Measurements from ENCODE around the gene CACNA1C. TPM values are rescaled to one million over a fixed set of nuclear protein-coding genes. Genes with fewer than 3 reads are reported as not detected.

The CACNA1C gene
- total and polyA plus RNA-seq, 10 of the 15 experiments (the other 5 are each of a cell fraction or from before 2014, with no cell fraction given): under 0.01 to 0.15 (median 0.09) TPM; not detected in 5

DNA sequence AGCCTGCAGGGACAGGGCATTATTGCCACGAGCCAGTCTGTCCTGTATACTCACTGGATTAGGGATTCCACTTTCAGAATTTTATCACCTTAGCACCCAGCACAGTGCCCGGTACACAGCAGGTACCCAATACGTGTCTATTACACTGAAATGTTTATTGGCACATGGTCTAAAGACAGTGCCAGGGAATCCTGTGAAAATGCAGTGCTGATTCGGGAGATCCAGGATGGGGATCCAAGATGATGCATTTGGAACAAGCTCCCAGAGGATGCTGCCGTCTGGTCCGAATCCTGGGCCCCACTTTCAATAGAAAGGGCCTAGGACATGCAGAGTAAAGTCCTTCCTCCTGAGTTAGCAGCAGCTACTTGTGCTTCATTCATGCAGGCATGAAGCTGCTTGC lies 230.7 kb downstream of the CACNA1C start (continued):
- TF ChIP-seq ZNF622 (IDR thresholded peaks at IDR 0.05): no peak
- no peak for TF ChIP-seq BACH1 (IDR thresholded peaks at IDR 0.05; ENCODE audit: borderline replicate concordance)
- TF ChIP-seq RELA (IDR thresholded peaks at IDR 0.05; ENCODE audit: borderline replicate concordance, partially characterized antibody): no peak
- no peak for TF ChIP-seq ZNF592 (IDR thresholded peaks at IDR 0.05)
- TF ChIP-seq, protein P1, sequence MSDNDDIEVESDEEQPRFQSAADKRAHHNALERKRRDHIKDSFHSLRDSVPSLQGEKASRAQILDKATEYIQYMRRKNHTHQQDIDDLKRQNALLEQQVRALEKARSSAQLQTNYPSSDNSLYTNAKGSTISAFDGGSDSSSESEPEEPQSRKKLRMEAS (IDR thresholded peaks at IDR 0.05; ENCODE audit: low read depth, low read length): no peak
- TF ChIP-seq YBX1 (IDR thresholded peaks at IDR 0.05): no peak

- Histone ChIP-seq H3K27me3 (replicated peaks in 1 of 2; ENCODE audit: control insufficient read depth in 2 of 2, insufficient read depth in 2 of 2, low read length in 1 of 2) (no peaks in the 10 kb centered on the region; a peak in 1 of 4 replicates), H3K9me3 (replicated peaks; ENCODE audit: control insufficient read depth, insufficient read depth, low read length) (peaks cover 2% of the 10 kb centered on the region; the same call in 1 of the 3 replicates), H3K9ac (ENCODE audit: control insufficient read depth, insufficient read depth, low read length) (no peak overlapping the region), H3K4me1 (ENCODE audit: control insufficient read depth, insufficient read depth, low read length) (no peaks in the 10 kb centered on the region), H4K20me1 (ENCODE audit: control insufficient read depth, insufficient read depth) (no peaks in the 10 kb centered on the region), H3K27ac (ENCODE audit: control insufficient read depth, insufficient read depth) (no peak overlapping the region), H3K4me2 (ENCODE audit: control insufficient read depth, insufficient read depth) (no peak overlapping the region), H3K36me3 (ENCODE audit: control insufficient read depth in 2 of 2, insufficient read depth in 2 of 2, low read length in 1 of 2) (no peaks in the 10 kb centered on the region), H3K79me2 (ENCODE audit: control insufficient read depth, insufficient read depth, low read length) (no peaks in the 10 kb centered on the region), H2AFZ (ENCODE audit: control insufficient read depth, low read depth, low read length) (no peak overlapping the region; the same call in 1 of the 2 replicates), H3K4me3 (no peak overlapping the region)
- DNase-seq (ENCODE audit: low read depth, low spot score) (no peak), FAIRE-seq (no peak), ATAC-seq (no peak)
- RAD21 ChIA-PET (ENCODE audit: unreplicated experiment): interaction anchor here (0.6 to 1.0 kb wide), 2 partner anchors 167 to 300 kb away, joined by 3 read pairs; no protein-coding TSS in a partner anchor
- POLR2A ChIA-PET: no interaction called here
- TF ChIP-seq, protein P2, sequence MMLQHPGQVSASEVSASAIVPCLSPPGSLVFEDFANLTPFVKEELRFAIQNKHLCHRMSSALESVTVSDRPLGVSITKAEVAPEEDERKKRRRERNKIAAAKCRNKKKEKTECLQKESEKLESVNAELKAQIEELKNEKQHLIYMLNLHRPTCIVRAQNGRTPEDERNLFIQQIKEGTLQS (IDR thresholded peaks at IDR 0.05; ENCODE audit: borderline replicate concordance, extremely low read depth, low read depth, low read length): no peak
- TF ChIP-seq SMC3 (IDR thresholded peaks at IDR 0.05; ENCODE audit: borderline replicate concordance, low read length) (no peak), NR2C1 (IDR thresholded peaks at IDR 0.05) (no peak), KAT2A (conservative IDR thresholded peaks at IDR 0.05; ENCODE audit: control insufficient read depth, low read depth, low read length) (no peak), MEF2B (IDR thresholded peaks at IDR 0.05; ENCODE audit: partially characterized antibody, poor library complexity, severe bottlenecking) (no peak), JUND (IDR thresholded peaks at IDR 0.05; ENCODE audit: low read depth, low read length) (no peak)
- TF ChIP-seq, protein P3, sequence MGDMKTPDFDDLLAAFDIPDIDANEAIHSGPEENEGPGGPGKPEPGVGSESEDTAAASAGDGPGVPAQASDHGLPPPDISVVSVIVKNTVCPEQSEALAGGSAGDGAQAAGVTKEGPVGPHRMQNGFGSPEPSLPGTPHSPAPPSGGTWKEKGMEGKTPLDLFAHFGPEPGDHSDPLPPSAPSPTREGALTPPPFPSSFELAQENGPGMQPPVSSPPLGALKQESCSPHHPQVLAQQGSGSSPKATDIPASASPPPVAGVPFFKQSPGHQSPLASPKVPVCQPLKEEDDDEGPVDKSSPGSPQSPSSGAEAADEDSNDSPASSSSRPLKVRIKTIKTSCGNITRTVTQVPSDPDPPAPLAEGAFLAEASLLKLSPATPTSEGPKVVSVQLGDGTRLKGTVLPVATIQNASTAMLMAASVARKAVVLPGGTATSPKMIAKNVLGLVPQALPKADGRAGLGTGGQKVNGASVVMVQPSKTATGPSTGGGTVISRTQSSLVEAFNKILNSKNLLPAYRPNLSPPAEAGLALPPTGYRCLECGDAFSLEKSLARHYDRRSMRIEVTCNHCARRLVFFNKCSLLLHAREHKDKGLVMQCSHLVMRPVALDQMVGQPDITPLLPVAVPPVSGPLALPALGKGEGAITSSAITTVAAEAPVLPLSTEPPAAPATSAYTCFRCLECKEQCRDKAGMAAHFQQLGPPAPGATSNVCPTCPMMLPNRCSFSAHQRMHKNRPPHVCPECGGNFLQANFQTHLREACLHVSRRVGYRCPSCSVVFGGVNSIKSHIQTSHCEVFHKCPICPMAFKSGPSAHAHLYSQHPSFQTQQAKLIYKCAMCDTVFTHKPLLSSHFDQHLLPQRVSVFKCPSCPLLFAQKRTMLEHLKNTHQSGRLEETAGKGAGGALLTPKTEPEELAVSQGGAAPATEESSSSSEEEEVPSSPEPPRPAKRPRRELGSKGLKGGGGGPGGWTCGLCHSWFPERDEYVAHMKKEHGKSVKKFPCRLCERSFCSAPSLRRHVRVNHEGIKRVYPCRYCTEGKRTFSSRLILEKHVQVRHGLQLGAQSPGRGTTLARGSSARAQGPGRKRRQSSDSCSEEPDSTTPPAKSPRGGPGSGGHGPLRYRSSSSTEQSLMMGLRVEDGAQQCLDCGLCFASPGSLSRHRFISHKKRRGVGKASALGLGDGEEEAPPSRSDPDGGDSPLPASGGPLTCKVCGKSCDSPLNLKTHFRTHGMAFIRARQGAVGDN (IDR thresholded peaks at IDR 0.05): no peak
- intact Hi-C loops (cut with micrococcal nuclease; ENCODE audit: unreplicated experiment) (loop anchor here (10.0 kb wide), 1 partner anchor 489 kb away; no protein-coding TSS in a partner anchor), in situ Hi-C loops (cut with MboI) (no loop called here)
- CTCF ChIA-PET: interaction anchor here (0.6 to 1.2 kb wide), 7 partner anchors 8 to 276 kb away, joined by 3 to 4 read pairs (median 3); no protein-coding TSS in a partner anchor
- SMC1A ChIA-PET (ENCODE audit: uncharacterized antibody, unreplicated experiment): interaction anchor here (1.3 to 1.5 kb wide), 3 partner anchors 57 to 344 kb away, joined by 4 to 5 read pairs (median 4); no protein-coding TSS in a partner anchor
- WGBS (ENCODE audit: insufficient coverage, insufficient replicate concordance, low lambda C conversion rate, missing lambda C conversion rate): 36% methylated on average over 10 of the region's 10 CpGs
- no TSS peak for BruUV-seq (replicated peaks)
These were observed 231.1 kb downstream of the CACNA1C start for GRCh38 chr12:2283916-2284315.

Measured in GM12878 (cell line).